HepG2 (cell line): ENCODE measurements around the gene CSNK1G3. TPM values are rescaled to one million over a fixed set of nuclear protein-coding genes. Genes with fewer than 3 reads are reported as not detected.

Experiments
- BATF2 ChIP-seq: sonication (generic); formaldehyde crosslinking; IDR thresholded peaks from 2 replicates; pipeline ENCODE4 v1.8.0; 2022; ENCODE audit warnings: mild to moderate bottlenecking, missing genetic modification reagents, moderate library complexity
- ELF3 ChIP-seq: IDR thresholded peaks from 2 replicates; pipeline ENCODE4 v1.6.1; 2016; ENCODE audit warnings: missing genetic modification reagents, missing compliant biosample characterization
- GMEB2 ChIP-seq: IDR thresholded peaks from 2 replicates; pipeline ENCODE4 v1.6.1; 2016; ENCODE audit warnings: missing biosample characterization, missing genetic modification reagents, low read depth
- HOXD1 ChIP-seq: sonication (generic); formaldehyde crosslinking; IDR thresholded peaks from 2 replicates; pipeline ENCODE4 v1.5.0; 2020; ENCODE audit warnings: missing genetic modification reagents
- IKZF4 ChIP-seq: sonication (generic); formaldehyde crosslinking; IDR thresholded peaks from 2 replicates; pipeline ENCODE4 v1.5.1; 2020; ENCODE audit warnings: borderline replicate concordance, mild to moderate bottlenecking, low read depth, missing genetic modification reagents; ENCODE audit errors: not compliant biosample characterization
- IRF2 ChIP-seq: IDR thresholded peaks from 2 replicates; pipeline ENCODE4 v1.6.1; 2018; ENCODE audit warnings: missing genetic modification reagents, missing compliant biosample characterization
- LBX2 ChIP-seq: sonication (generic); formaldehyde crosslinking; IDR thresholded peaks from 2 replicates; pipeline ENCODE4 v1.5.0; 2020; ENCODE audit warnings: missing genetic modification reagents, mild to moderate bottlenecking, borderline replicate concordance
- MLLT10 ChIP-seq: sonication (generic); formaldehyde crosslinking; IDR thresholded peaks from 2 replicates; pipeline ENCODE4 v1.4.0; 2020; ENCODE audit warnings: missing genetic modification reagents
- MLX ChIP-seq: IDR thresholded peaks from 2 replicates; pipeline ENCODE4 v1.6.1; 2016
- MNT ChIP-seq: fragments of 450-650 bp; IDR thresholded peaks from 2 replicates; pipeline ENCODE4 v1.6.1; 2016
- MTF2 ChIP-seq: sonication (generic); formaldehyde crosslinking; IDR thresholded peaks from 2 replicates; pipeline ENCODE4 v1.5.0; 2020; ENCODE audit warnings: missing genetic modification reagents, borderline replicate concordance
- RORA ChIP-seq: sonication (generic); formaldehyde crosslinking; IDR thresholded peaks from 2 replicates; pipeline ENCODE4 v1.5.0; 2020; ENCODE audit warnings: mild to moderate bottlenecking, missing genetic modification reagents, moderate library complexity
- SCMH1 ChIP-seq: sonication (generic); formaldehyde crosslinking; IDR thresholded peaks from 2 replicates; pipeline ENCODE4 v1.9.0; 2021; ENCODE audit warnings: missing genetic modification reagents, mild to moderate bottlenecking, borderline replicate concordance
- SIX1 ChIP-seq: sonication (generic); formaldehyde crosslinking; IDR thresholded peaks from 2 replicates; pipeline ENCODE4 v1.4.0; 2020; ENCODE audit warnings: missing genetic modification reagents, borderline replicate concordance
- ZBTB7A ChIP-seq: sonication (generic); formaldehyde crosslinking; IDR thresholded peaks from 2 replicates; pipeline ENCODE4 v1.8.0; 2022; ENCODE audit warnings: mild to moderate bottlenecking, missing genetic modification reagents
- ZNF292 ChIP-seq: sonication (generic); formaldehyde crosslinking; IDR thresholded peaks from 2 replicates; pipeline ENCODE4 v1.8.1; 2022; ENCODE audit warnings: mild to moderate bottlenecking, low read depth, missing genetic modification reagents, borderline replicate concordance
- ZNF331 ChIP-seq: sonication (generic); formaldehyde crosslinking; IDR thresholded peaks from 2 replicates; pipeline ENCODE4 v1.4.0; 2020; ENCODE audit warnings: missing genetic modification reagents
- ZNF460 ChIP-seq: sonication (generic); formaldehyde crosslinking; IDR thresholded peaks from 2 replicates; pipeline ENCODE4 v1.5.1; 2020; ENCODE audit warnings: missing genetic modification reagents, mild to moderate bottlenecking, borderline replicate concordance
- ZNF546 ChIP-seq: sonication (generic); formaldehyde crosslinking; conservative IDR thresholded peaks from 2 replicates; pipeline ENCODE4 v1.8.1; 2023; ENCODE audit warnings: mild to moderate bottlenecking, missing genetic modification reagents
- ZSCAN30 ChIP-seq: sonication (generic); formaldehyde crosslinking; IDR thresholded peaks from 2 replicates; pipeline ENCODE4 v1.5.0; 2020; ENCODE audit warnings: mild to moderate bottlenecking, missing genetic modification reagents
- ZSCAN31 ChIP-seq: sonication (generic); formaldehyde crosslinking; IDR thresholded peaks from 2 replicates; pipeline ENCODE4 v1.5.0; 2020; ENCODE audit warnings: low read depth, mild to moderate bottlenecking, missing genetic modification reagents
- polyA plus RNA-seq, 8 experiments: library from polyadenylated mRNA; depleted of rRNA in 3 of 8; stranded (reverse) in 7 of 8; unstranded in 1 of 8; fragments of >200 nt; fragmentation: Illumina TruSeq in 4 of 8; extraction: Trizol in 4 of 8; gene quantifications; 2 replicates each; pipeline versions ENCODE4 v1.2.1 to v1.2.3, GENCODE V29; 2011 to 2016; ENCODE audit warnings: low read depth in 4 of 8, missing spikeins in 1 of 8, mixed read lengths in 1 of 8; ENCODE audit not compliant: insufficient read depth in 1 of 8
- total RNA-seq, 5 experiments: library from RNA; depleted of rRNA; stranded (reverse); fragments of >200 nt; fragmentation: Illumina TruSeq; extraction: Trizol; gene quantifications; 2 replicates each; pipeline ENCODE4 v1.2.3, GENCODE V29; 2016; ENCODE audit warnings: low read depth in 1 of 5

The CSNK1G3 gene
- total and polyA plus RNA-seq, 2 of the 13 experiments (the other 11 are each of a cell fraction or from before 2014, with no cell fraction given): 11.3 to 31.5 TPM

GRCh38 chr5:123511648-123512605 lies at the start of gene CSNK1G3 (continued):
- TF ChIP-seq BATF2 (CRISPR knock-in tag) (no peak; the same call in 1 of the 2 replicates), ZSCAN31 (CRISPR knock-in tag) (peak; percentile 31; the same call in 1 of the 2 replicates), HOXD1 (no peak), RORA (CRISPR knock-in tag) (no peak), ELF3 (CRISPR knock-in tag) (peak; percentile 98), ZBTB7A (0 out of 2 replicates have a peak, but pooled peaks have one; percentile 47), ZNF546 (CRISPR knock-in tag) (0 out of 2 replicates have a peak, but pooled peaks have one; percentile 40), SCMH1 (CRISPR knock-in tag) (no peak), MLX (CRISPR knock-in tag) (no peak), ZNF460 (CRISPR knock-in tag) (no peak), ZSCAN30 (CRISPR knock-in tag) (0 out of 2 replicates have a peak, but pooled peaks have one; percentile 61), ZNF331 (CRISPR knock-in tag) (peak; percentile 72), SIX1 (CRISPR knock-in tag) (0 out of 2 replicates have a peak, but pooled peaks have one; percentile 14), MNT (no peak; the same call in 1 of the 2 replicates), MTF2 (CRISPR knock-in tag) (0 out of 2 replicates have a peak, but pooled peaks have one; percentile 76), ZNF292 (CRISPR knock-in tag) (peak; percentile 73; the same call in 1 of the 2 replicates), MLLT10 (CRISPR knock-in tag) (no peak), IKZF4 (peak; percentile 35), IRF2 (CRISPR knock-in tag) (no peak; the same call in 1 of the 2 replicates), GMEB2 (CRISPR knock-in tag) (no peak), LBX2 (CRISPR knock-in tag) (no peak)
